ENCODE data around the gene PBX3. TPM values are rescaled to one million over a fixed set of nuclear protein-coding genes. Genes with fewer than 3 reads are reported as not detected.

PBX3 gene
- total RNA-seq, 1 donor = 22.4 TPM

- no peak for DNase-seq (ENCODE audit: low read depth in 2 of 3, low spot score in 2 of 3)
Measured at GRCh38 chr9:125968714-125969374, 221.7 kb downstream of the PBX3 start.

GRCh38 chr9:125969462-125969861 is 222.3 kb downstream of the PBX3 start:
- DNase-seq (ENCODE audit: low read depth in 2 of 3, low spot score in 2 of 3) = no peak

- DNase-seq (ENCODE audit: low read depth in 2 of 3, low spot score in 2 of 3) = no peak
Measured at GRCh38 chr9:125969868-125970267, 222.7 kb downstream of the PBX3 start.

GRCh38 chr9:125970340-125970739 is 223.2 kb downstream of the PBX3 start:
- no peak for DNase-seq (ENCODE audit: low read depth in 2 of 3, low spot score in 2 of 3)

GRCh38 chr9:125971050-125971449 is 223.9 kb downstream of the PBX3 start:
- DNase-seq (ENCODE audit: low read depth in 2 of 3, low spot score in 2 of 3) = no peak

GRCh38 chr9:125972012-125972729 is 225.0 kb downstream of the PBX3 start:
- no peak for DNase-seq (ENCODE audit: low read depth in 2 of 3, low spot score in 2 of 3)

- DNase-seq (ENCODE audit: low read depth in 2 of 3, low spot score in 2 of 3) = no peak
Measured at GRCh38 chr9:125973547-125973946, 226.4 kb downstream of the PBX3 start.

- DNase-seq (ENCODE audit: low read depth in 2 of 3, low spot score in 2 of 3) = no peak
Measured at GRCh38 chr9:125974705-125975104, 227.5 kb downstream of the PBX3 start.

GRCh38 chr9:125977223-125977622 is 230.1 kb downstream of the PBX3 start:
- DNase-seq (ENCODE audit: low read depth in 2 of 3, low spot score in 2 of 3) = no peak

GRCh38 chr9:125979383-125979782 is 232.2 kb downstream of the PBX3 start:
- DNase-seq (ENCODE audit: low read depth in 2 of 3, low spot score in 2 of 3) = no peak

GRCh38 chr9:125982798-125983406 is 235.7 kb downstream of the PBX3 start:
- DNase-seq (ENCODE audit: low read depth in 2 of 3, low spot score in 2 of 3) = no peak

GRCh38 chr9:125983681-125984080 is 236.5 kb downstream of the PBX3 start:
- no peak for DNase-seq (ENCODE audit: low read depth in 2 of 3, low spot score in 2 of 3)

- no peak for DNase-seq (ENCODE audit: low read depth in 2 of 3, low spot score in 2 of 3)
Measured at GRCh38 chr9:125984461-125984860, 237.3 kb downstream of the PBX3 start.

GRCh38 chr9:125985142-125985997 is 238.2 kb downstream of the PBX3 start:
- DNase-seq (ENCODE audit: low read depth in 2 of 3, low spot score in 2 of 3) = no peak

GRCh38 chr9:125985998-125986655 is 239.0 kb downstream of the PBX3 start:
- no peak for DNase-seq (ENCODE audit: low read depth in 2 of 3, low spot score in 2 of 3)

GRCh38 chr9:125986966-125987365 is 239.8 kb downstream of the PBX3 start:
- no peak for DNase-seq (ENCODE audit: low read depth in 2 of 3, low spot score in 2 of 3)

- no peak for DNase-seq (ENCODE audit: low read depth in 2 of 3, low spot score in 2 of 3)
Measured at GRCh38 chr9:125987420-125987819, 240.2 kb downstream of the PBX3 start.

- no peak for DNase-seq (ENCODE audit: low read depth in 2 of 3, low spot score in 2 of 3)
Measured at GRCh38 chr9:125988479-125989050, 241.4 kb downstream of the PBX3 start.

GRCh38 chr9:125989090-125989501 is 241.9 kb downstream of the PBX3 start:
- no peak for DNase-seq (ENCODE audit: low read depth in 2 of 3, low spot score in 2 of 3)

GRCh38 chr9:125989524-125990180 is 242.5 kb downstream of the PBX3 start:
- DNase-seq (ENCODE audit: low read depth in 2 of 3, low spot score in 2 of 3) = no peak
